K562 (cell line): ENCODE data around the gene IGF2BP3. TPM values are rescaled to one million over a fixed set of nuclear protein-coding genes. Genes with fewer than 3 reads are reported as not detected.

Source experiments
- BACH1 ChIP-seq: fragments of 200-800 bp; sonication (Bioruptor generic); IDR thresholded peaks from 2 replicates; pipeline ENCODE4 v1.6.1; 2016; ENCODE audit warnings: missing genetic modification characterization, missing compliant biosample characterization
- CBX5 ChIP-seq: IDR thresholded peaks from 2 replicates; pipeline ENCODE4 v1.6.1; 2014; ENCODE audit warnings: low read depth, borderline replicate concordance
- CHD1 ChIP-seq: fragments of 200-600 bp; sonication (generic); IDR thresholded peaks from one replicate; pipeline ENCODE4 v1.6.1; 2012; ENCODE audit warnings: mild to moderate bottlenecking, moderate library complexity, low read length, inconsistent platforms
- DLX4 ChIP-seq: fragments of 250-450 bp; sonication (Bioruptor Pico); IDR thresholded peaks from 2 replicates; pipeline ENCODE4 v1.6.1; 2021; ENCODE audit warnings: mild to moderate bottlenecking
- ERF ChIP-seq: fragments of 450-650 bp; formaldehyde crosslinking; IDR thresholded peaks from 2 replicates; pipeline ENCODE4 v1.4.0; 2020; ENCODE audit warnings: mild to moderate bottlenecking, mixed read lengths
- MBD2 ChIP-seq: sonication (generic); IDR thresholded peaks from 2 replicates; pipeline ENCODE4 v1.6.1; 2016; ENCODE audit warnings: low read depth, borderline replicate concordance
- MEIS2 ChIP-seq: fragments of 450-650 bp; IDR thresholded peaks from 2 replicates; pipeline ENCODE4 v1.6.1; 2014; ENCODE audit warnings: mild to moderate bottlenecking; ENCODE audit not compliant: partially characterized antibody
- NFATC3 ChIP-seq: fragments of 450-650 bp; IDR thresholded peaks from 2 replicates; pipeline ENCODE4 v1.6.1; 2017; ENCODE audit warnings: mild to moderate bottlenecking
- NKRF ChIP-seq: fragments of 450-650 bp; IDR thresholded peaks from 2 replicates; pipeline ENCODE4 v1.6.1; 2016; ENCODE audit warnings: borderline replicate concordance
- NR3C1 ChIP-seq: sonication (generic); formaldehyde crosslinking; IDR thresholded peaks from 2 replicates; pipeline ENCODE4 v1.8.1; 2022; ENCODE audit warnings: missing genetic modification reagents
- PATZ1 ChIP-seq: fragments of 250-450 bp; sonication (Bioruptor Pico); IDR thresholded peaks from 2 replicates; pipeline ENCODE4 v1.5.0; 2020; ENCODE audit warnings: mild to moderate bottlenecking, borderline replicate concordance
- RNF2 ChIP-seq: sonication (generic); IDR thresholded peaks from 2 replicates; pipeline ENCODE4 v1.6.1; 2016
- VEZF1 ChIP-seq: fragments of 200-800 bp; sonication (Bioruptor generic); IDR thresholded peaks from 2 replicates; pipeline ENCODE4 v1.6.1; 2017; ENCODE audit warnings: missing genetic modification characterization, missing compliant biosample characterization
- YBX1 ChIP-seq: fragments of 450-650 bp; IDR thresholded peaks from 2 replicates; pipeline ENCODE4 v1.7.1; 2016; ENCODE audit warnings: mild to moderate bottlenecking
- ZNF398 ChIP-seq: fragments of 250-450 bp; sonication (Bioruptor Pico); IDR thresholded peaks from 2 replicates; pipeline ENCODE4 v1.8.0; 2021; ENCODE audit warnings: moderate library complexity, mild to moderate bottlenecking, inconsistent platforms
- ZNF444 ChIP-seq: fragments of 250-450 bp; sonication (Bioruptor Pico); IDR thresholded peaks from 2 replicates; pipeline ENCODE4 v1.4.0; 2020; ENCODE audit warnings: mild to moderate bottlenecking, moderate library complexity
- ZNF655 ChIP-seq: fragments of 250-450 bp; sonication (Bioruptor Pico); IDR thresholded peaks from 2 replicates; pipeline ENCODE4 v1.5.0; 2021
- ZNF695 ChIP-seq: fragments of 450-650 bp; formaldehyde crosslinking; IDR thresholded peaks from 2 replicates; pipeline ENCODE4 v1.4.0; 2020; ENCODE audit warnings: mild to moderate bottlenecking, moderate library complexity
- ZNF830 ChIP-seq: fragments of 250-450 bp; sonication (Bioruptor Pico); IDR thresholded peaks from 2 replicates; pipeline ENCODE4 v1.5.0; 2021; ENCODE audit warnings: mild to moderate bottlenecking
- polyA plus RNA-seq, 8 experiments: library from polyadenylated mRNA; depleted of rRNA in 4 of 8; stranded (reverse) in 5 of 8; unstranded in 3 of 8; fragments of >200 nt; fragmentation: Nextera tagmentation in 2 of 8; fragmentation: Illumina TruSeq in 1 of 8; extraction: Ambion mirVana in 2 of 8; extraction: Trizol in 1 of 8; gene quantifications; 2 replicates each; pipeline versions ENCODE4 v1.2.1 to v1.2.3, GENCODE V29; 2011 to 2014; ENCODE audit warnings: inconsistent platforms in 1 of 8, missing spikeins in 1 of 8
- total RNA-seq, 7 experiments: library from RNA; depleted of rRNA in 6 of 7; stranded (reverse); fragments of >200 nt in 6 of 7; fragmentation: Illumina TruSeq in 2 of 7; extraction: Trizol in 2 of 7; gene quantifications; 2 replicates each; pipeline versions ENCODE4 v1.2.1 to v1.2.3, GENCODE V29; 2011 to 2021; ENCODE audit warnings: low replicate concordance in 1 of 7

IGF2BP3 gene
- total and polyA plus RNA-seq, 9 of the 15 experiments (the other 6 are each of a cell fraction or from before 2014, with no cell fraction given): 8.4 to 88.1 (median 61.2) TPM

GRCh38 chr7:23298885-23299769 is 171.2 kb downstream of the IGF2BP3 start, which contains the start of gene MALSU1 (continued):
- TF ChIP-seq PATZ1 (CRISPR knock-in tag): no peak
- no peak for TF ChIP-seq ZNF830
- peak; percentile 32; the same call in 1 of the 2 replicates for TF ChIP-seq RNF2
- no peak for TF ChIP-seq NFATC3
- no peak for TF ChIP-seq VEZF1 (CRISPR knock-in tag)
- 0 out of 2 replicates have a peak, but pooled peaks have one; percentile 38 for TF ChIP-seq NR3C1
- peak; percentile 69 for TF ChIP-seq CHD1
- TF ChIP-seq CBX5: no peak
- peak; percentile 95 for TF ChIP-seq NKRF
- no peak for TF ChIP-seq ZNF444
- TF ChIP-seq ERF (CRISPR knock-in tag): peak; percentile 51; the same call in 1 of the 2 replicates
- TF ChIP-seq DLX4 (CRISPR knock-in tag): no peak
- no peak for TF ChIP-seq ZNF655 (CRISPR knock-in tag)
- no peak; the same call in 1 of the 2 replicates for TF ChIP-seq BACH1 (tag)
- no peak for TF ChIP-seq ZNF398
- peak; percentile 19 for TF ChIP-seq MEIS2
- TF ChIP-seq YBX1: no peak
- TF ChIP-seq MBD2: 0 out of 2 replicates have a peak, but pooled peaks have one; percentile 30
- no peak for TF ChIP-seq ZNF695 (CRISPR knock-in tag)
